K562 (cell line): Measurements from ENCODE around the gene SRCIN1.

Source experiments
- CTCF ChIP-seq, 3 experiments: IDR thresholded peaks in 2 of 3; conservative IDR thresholded peaks in 1 of 3; 2 replicates each; pipeline ENCODE4 v1.5.1; 2011 to 2012; ENCODE audit warnings: low read length in 3 of 3, mild to moderate bottlenecking in 3 of 3, control low read depth in 2 of 3, improper control_type of control experiment in 1 of 3, inconsistent platforms in 1 of 3, low read depth in 1 of 3, mixed read lengths in 1 of 3, moderate library complexity in 1 of 3; ENCODE audit not compliant: insufficient read depth in 2 of 3
- JUN ChIP-seq, 2 experiments: sonication (generic) in 1 of 2; formaldehyde crosslinking in 1 of 2; IDR thresholded peaks; 2 replicates each; pipeline versions ENCODE4 v1.6.1 to v1.8.0; 2012 to 2022; ENCODE audit warnings: borderline replicate concordance in 2 of 2, mild to moderate bottlenecking in 2 of 2, improper control_type of control experiment in 1 of 2, low read depth in 1 of 2, low read length in 1 of 2, missing genetic modification reagents in 1 of 2
- TEAD1 ChIP-seq, 2 experiments: fragments of 450-650 bp in 1 of 2; sonication (generic) in 1 of 2; formaldehyde crosslinking; IDR thresholded peaks; 2 replicates each; pipeline versions ENCODE4 v1.4.0 to v1.8.0; 2020 to 2022; ENCODE audit warnings: mild to moderate bottlenecking in 2 of 2, missing genetic modification reagents in 1 of 2
- XRCC3 ChIP-seq: fragments of 450-650 bp; IDR thresholded peaks from 2 replicates; pipeline ENCODE4 v1.6.1; 2017; ENCODE audit warnings: mild to moderate bottlenecking, moderate library complexity
- YY1 ChIP-seq, 3 experiments: IDR thresholded peaks; 2 replicates each; pipeline ENCODE4 v1.6.1; 2011; ENCODE audit warnings: low read length in 2 of 3, mild to moderate bottlenecking in 2 of 3, moderate library complexity in 2 of 3, borderline replicate concordance in 1 of 3, control low read depth in 1 of 3, low read depth in 1 of 3; ENCODE audit not compliant: insufficient read depth in 3 of 3, insufficient replicate concordance in 2 of 3, control insufficient read depth in 1 of 3, insufficient read length in 1 of 3; ENCODE audit errors: extremely low read depth in 1 of 3

DNA sequence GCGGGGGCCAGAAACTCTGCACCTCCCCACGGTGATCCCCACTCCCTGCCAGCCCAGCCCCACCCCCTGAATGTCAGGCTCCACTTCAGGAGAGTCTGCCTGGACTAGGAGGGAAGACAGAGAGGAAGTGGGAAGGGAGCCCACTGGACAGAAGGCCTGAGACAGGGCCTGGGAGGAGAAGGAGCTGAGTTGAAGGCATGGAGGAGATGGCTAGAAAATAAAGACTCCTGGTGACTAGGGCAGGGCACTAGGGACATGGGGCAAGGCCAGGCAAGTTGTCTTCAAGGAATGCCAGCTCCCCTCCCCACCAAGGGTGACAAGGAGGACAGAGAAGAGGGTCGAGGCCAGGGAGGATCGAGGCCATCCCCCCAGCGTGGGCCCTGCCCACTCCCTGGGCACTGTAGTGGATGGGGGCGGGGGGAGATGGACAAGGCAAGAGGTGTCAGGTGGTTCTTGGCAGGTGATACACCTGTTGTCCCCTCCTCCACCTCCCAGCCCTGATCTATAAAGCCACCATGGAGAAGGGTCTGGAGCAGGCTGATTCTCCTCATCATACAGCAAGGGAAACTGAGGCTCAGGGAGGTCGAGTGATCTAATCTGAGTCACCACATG, 19.7 kb downstream of the SRCIN1 start:
- TF ChIP-seq XRCC3 (no peak), CTCF (IDR thresholded peaks at IDR 0.05 in 2 of 3, conservative IDR thresholded peaks at IDR 0.05 in 1 of 3; ENCODE audit: insufficient read depth in 2 of 3, low read depth in 1 of 3, low read length in 3 of 3) (no peak), YY1 (IDR thresholded peaks at IDR 0.05; ENCODE audit: borderline replicate concordance in 1 of 3, control insufficient read depth in 1 of 3, extremely low read depth in 1 of 3, insufficient read depth in 3 of 3, insufficient read length in 1 of 3, insufficient replicate concordance in 2 of 3, low read depth in 1 of 3, low read length in 2 of 3) (no peak), TEAD1 (CRISPR knock-in tag; IDR thresholded peaks at IDR 0.05) (no peak), JUN (IDR thresholded peaks at IDR 0.05; ENCODE audit: borderline replicate concordance, low read depth, low read length) (no peak), JUN (CRISPR knock-in tag; IDR thresholded peaks at IDR 0.05; ENCODE audit: borderline replicate concordance) (no peak)
